SJSA1 (cell line): ENCODE measurements around the gene SHMT2. TPM values are rescaled to one million over a fixed set of nuclear protein-coding genes. Genes with fewer than 3 reads are reported as not detected.

Source experiments
- DNase-seq, 2 experiments: peaks; one replicate each; pipeline ENCODE4 v3.0.0-alpha.2; 2015 to 2020; ENCODE audit warnings: low spot score in 2 of 2, low read depth in 1 of 2
- H3K27ac ChIP-seq: fragments of 250-450 bp; sonication (Bioruptor Pico); 2 replicates; pipeline ENCODE4 v1.5.1; 2020; ENCODE audit warnings: mild to moderate bottlenecking, moderate library complexity
- H3K27me3 ChIP-seq: fragments of 250-450 bp; sonication (Bioruptor Pico); replicated peaks from 2 replicates; pipeline ENCODE4 v1.5.1; 2020; ENCODE audit warnings: mild to moderate bottlenecking, moderate library complexity
- H3K36me3 ChIP-seq: fragments of 250-450 bp; sonication (Bioruptor Pico); 2 replicates; pipeline ENCODE4 v1.5.1; 2020; ENCODE audit warnings: mild to moderate bottlenecking
- H3K4me1 ChIP-seq: fragments of 250-450 bp; sonication (Bioruptor Pico); replicated peaks from 2 replicates; pipeline ENCODE4 v1.6.1; 2021; ENCODE audit warnings: mild to moderate bottlenecking
- H3K4me3 ChIP-seq: fragments of 250-450 bp; sonication (Bioruptor Pico); 2 replicates; pipeline ENCODE4 v1.5.1; 2020; ENCODE audit warnings: mild to moderate bottlenecking
- H3K9me3 ChIP-seq: fragments of 250-450 bp; sonication (Bioruptor Pico); replicated peaks from 2 replicates; pipeline ENCODE4 v1.5.1; 2020; ENCODE audit warnings: mild to moderate bottlenecking
- total RNA-seq: library from RNA; depleted of rRNA; stranded (reverse); fragments of >200 nt; shearing (Covaris generic); gene quantifications from 2 replicates; pipeline ENCODE4 v1.2.3, GENCODE V29; 2014

Gene SHMT2
- total RNA-seq, 1 experiment from 2014 or later = 130 TPM

DNA sequence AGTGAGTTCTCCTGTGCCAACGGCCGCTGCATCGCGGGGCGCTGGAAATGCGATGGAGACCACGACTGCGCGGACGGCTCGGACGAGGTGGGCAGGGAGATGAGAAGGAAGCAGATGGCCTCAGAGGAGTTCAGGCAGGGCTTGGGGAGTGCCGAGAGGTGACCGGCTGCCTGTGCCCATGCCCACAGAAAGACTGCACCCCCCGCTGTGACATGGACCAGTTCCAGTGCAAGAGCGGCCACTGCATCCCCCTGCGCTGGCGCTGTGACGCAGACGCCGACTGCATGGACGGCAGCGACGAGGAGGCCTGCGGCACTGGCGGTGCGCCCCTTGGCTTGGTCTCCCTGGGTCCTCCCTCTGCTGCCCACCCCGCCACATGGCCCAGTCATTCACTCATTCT, 26.3 kb upstream of the SHMT2 start:
- peaks cover 78% of the 10 kb centered on the region for H3K36me3 ChIP-seq
- no peaks in the 10 kb centered on the region for H3K27me3 ChIP-seq
- H3K4me3 ChIP-seq = no peak overlapping the region
- H3K27ac ChIP-seq = no peak overlapping the region
- no peaks in the 10 kb centered on the region for H3K4me1 ChIP-seq
- no peak for DNase-seq
- no peaks in the 10 kb centered on the region for H3K9me3 ChIP-seq

DNA sequence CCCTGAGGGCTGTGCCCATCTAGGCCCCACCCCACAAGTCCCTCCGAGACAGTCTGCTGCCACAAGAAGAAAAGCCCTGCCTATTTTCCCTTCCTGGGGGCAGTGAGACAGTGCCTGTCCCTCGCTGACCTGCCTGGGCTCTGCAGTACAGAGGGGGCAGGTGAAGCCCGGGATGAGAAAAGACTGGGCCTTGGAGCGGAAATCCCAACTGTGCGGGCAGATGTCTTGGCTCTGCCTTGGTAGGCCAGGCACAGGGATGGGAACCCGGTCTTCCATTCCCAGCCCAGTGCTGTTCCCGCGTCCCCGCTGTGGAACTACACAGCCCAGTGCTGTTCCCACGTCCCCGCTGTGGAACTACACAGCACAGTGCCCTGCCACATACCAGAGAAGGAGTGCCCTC, 25.7 kb upstream of the SHMT2 start:
- Histone ChIP-seq H3K9me3 (no peaks in the 10 kb centered on the region), H3K27me3 (no peaks in the 10 kb centered on the region), H3K4me1 (no peaks in the 10 kb centered on the region), H3K4me3 (no peak overlapping the region), H3K36me3 (peaks cover 76% of the 10 kb centered on the region), H3K27ac (no peak overlapping the region)
- DNase-seq = no peak

DNA sequence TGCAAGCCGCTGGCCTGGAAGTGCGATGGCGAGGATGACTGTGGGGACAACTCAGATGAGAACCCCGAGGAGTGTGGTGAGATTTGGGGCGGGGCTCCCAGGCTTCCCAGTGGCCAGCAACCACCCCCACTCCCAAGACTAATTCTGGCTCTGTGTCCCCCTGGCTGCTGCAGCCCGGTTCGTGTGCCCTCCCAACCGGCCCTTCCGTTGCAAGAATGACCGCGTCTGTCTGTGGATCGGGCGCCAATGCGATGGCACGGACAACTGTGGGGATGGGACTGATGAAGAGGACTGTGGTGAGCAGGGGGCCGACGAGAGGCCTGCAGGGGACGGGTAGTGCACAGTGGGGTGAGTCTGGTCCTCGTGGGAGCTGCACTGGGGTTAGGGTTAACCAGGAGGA, 25.1 kb upstream of the SHMT2 start:
- no peak for DNase-seq
- H3K27ac ChIP-seq = no peak overlapping the region
- no peaks in the 10 kb centered on the region for H3K27me3 ChIP-seq
- peaks cover 76% of the 10 kb centered on the region for H3K36me3 ChIP-seq
- no peaks in the 10 kb centered on the region for H3K4me1 ChIP-seq
- no peaks in the 10 kb centered on the region for H3K9me3 ChIP-seq
- no peak overlapping the region for H3K4me3 ChIP-seq

GRCh38 chr12:57205186-57205585, 24.3 kb upstream of the SHMT2 start:
- H3K4me1 ChIP-seq = no peaks in the 10 kb centered on the region
- no peaks in the 10 kb centered on the region for H3K9me3 ChIP-seq
- no peak for DNase-seq
- H3K4me3 ChIP-seq = no peak overlapping the region
- no peaks in the 10 kb centered on the region for H3K27me3 ChIP-seq
- peaks cover 78% of the 10 kb centered on the region for H3K36me3 ChIP-seq
- H3K27ac ChIP-seq = no peak overlapping the region

GRCh38 chr12:57205931-57206330, 23.6 kb upstream of the SHMT2 start:
- peaks cover 83% of the 10 kb centered on the region for H3K36me3 ChIP-seq
- H3K27me3 ChIP-seq = no peaks in the 10 kb centered on the region
- no peak overlapping the region for H3K27ac ChIP-seq
- H3K4me1 ChIP-seq = no peaks in the 10 kb centered on the region
- H3K9me3 ChIP-seq = no peaks in the 10 kb centered on the region
- no peak for DNase-seq
- no peak overlapping the region for H3K4me3 ChIP-seq

DNA sequence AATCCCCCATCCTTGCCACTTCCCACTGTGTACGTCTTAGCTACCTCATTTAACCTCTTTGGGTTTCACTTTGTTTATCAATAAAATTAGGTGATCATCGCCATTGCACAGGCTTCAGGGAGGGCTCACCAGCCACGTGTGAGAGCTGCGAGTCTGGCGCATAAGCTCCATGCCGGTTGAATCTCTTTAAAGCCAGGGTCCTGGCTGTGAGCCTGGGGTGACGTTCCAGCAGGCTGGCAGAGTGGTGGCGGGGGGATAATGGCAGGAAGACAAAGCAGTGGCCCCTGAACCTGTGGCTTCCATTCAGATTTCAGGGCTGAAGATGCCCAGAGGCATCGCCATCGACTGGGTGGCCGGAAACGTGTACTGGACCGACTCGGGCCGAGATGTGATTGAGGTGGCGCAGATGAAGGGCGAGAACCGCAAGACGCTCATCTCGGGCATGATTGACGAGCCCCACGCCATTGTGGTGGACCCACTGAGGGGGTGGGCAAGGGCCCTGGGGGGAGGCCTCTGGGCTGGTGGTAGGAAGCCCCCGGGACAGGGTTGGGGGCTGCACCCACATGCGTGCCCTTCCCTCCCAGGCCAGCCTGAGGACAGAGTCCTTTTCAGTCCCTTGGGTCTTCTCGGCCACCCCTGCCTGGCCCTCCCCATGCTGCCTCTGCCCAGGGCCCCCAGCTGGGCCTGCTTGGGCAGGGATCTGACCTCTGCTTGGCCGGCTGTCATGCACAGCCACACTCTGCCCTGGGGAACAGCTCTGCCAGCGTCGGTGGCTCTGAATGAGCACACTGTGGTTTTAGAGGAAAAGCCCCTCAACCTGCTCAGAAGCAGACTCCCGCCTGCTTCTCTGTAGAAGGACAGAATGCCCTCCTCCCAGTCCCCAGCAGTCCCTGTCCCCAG, 21.5 kb upstream of the SHMT2 start:
- Histone ChIP-seq H3K27ac (no peak overlapping the region), H3K9me3 (no peaks in the 10 kb centered on the region), H3K36me3 (peaks cover 85% of the 10 kb centered on the region), H3K4me1 (0 out of 2 replicates have a peak, but pooled peaks cover 3% of the 10 kb centered on the region), H3K27me3 (no peaks in the 10 kb centered on the region), H3K4me3 (no peak overlapping the region)
- no peak for DNase-seq

DNA sequence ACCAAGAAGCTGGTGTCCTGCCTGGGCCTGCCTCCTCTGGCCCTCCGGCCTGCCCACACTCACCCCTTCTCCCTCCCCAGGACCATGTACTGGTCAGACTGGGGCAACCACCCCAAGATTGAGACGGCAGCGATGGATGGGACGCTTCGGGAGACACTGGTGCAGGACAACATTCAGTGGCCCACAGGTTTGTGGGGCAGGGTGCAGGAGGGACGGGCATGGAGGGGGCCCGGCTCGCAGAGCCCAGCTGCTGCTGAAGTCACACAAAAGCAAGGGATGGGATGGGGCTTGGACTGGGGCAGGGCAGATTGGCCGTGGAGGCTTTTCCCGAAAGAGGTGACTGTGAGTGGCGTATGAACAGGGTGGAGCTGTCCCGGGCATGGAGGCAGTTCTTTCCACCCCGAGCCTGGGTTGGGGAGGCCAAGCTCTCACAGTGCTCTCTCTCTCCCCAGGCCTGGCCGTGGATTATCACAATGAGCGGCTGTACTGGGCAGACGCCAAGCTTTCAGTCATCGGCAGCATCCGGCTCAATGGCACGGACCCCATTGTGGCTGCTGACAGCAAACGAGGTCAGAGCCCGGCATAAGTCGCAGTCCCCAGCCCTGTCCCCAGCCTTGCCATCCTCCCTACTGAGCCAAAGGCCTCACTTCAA, 20.8 kb upstream of the SHMT2 start:
- Histone ChIP-seq H3K27ac (no peak overlapping the region), H3K36me3 (peaks cover 81% of the 10 kb centered on the region)
- DNase-seq = no peak

DNA sequence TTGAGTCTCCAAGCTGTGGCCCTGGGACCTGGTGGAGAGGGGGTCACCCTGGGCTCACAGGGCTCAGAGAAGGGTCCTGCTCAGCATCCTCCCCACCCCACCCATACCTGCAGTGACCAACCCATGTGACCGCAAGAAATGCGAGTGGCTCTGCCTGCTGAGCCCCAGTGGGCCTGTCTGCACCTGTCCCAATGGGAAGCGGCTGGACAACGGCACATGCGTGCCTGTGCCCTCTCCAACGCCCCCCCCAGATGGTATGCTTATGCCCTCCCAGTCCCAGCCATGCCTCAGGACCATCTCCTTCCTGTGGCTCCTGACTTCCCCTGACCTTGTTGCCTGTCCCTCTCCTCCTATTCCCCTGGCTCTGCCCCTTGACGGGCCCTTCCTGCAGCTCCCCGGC, 19.6 kb upstream of the SHMT2 start:
- Histone ChIP-seq H3K27ac (no peak overlapping the region), H3K4me3 (no peak overlapping the region), H3K36me3 (peaks cover 76% of the 10 kb centered on the region), H3K4me1 (peaks cover 9% of the 10 kb centered on the region; the same call in 1 of the 2 replicates), H3K9me3 (no peaks in the 10 kb centered on the region), H3K27me3 (peaks cover 7% of the 10 kb centered on the region)
- no peak for DNase-seq

More for the DNA sequence above, 20.8 kb upstream of the SHMT2 start:
- 0 out of 2 replicates have a peak, but pooled peaks cover 6% of the 10 kb centered on the region for H3K4me1 ChIP-seq
- H3K9me3 ChIP-seq = no peaks in the 10 kb centered on the region
- H3K4me3 ChIP-seq = no peak overlapping the region
- H3K27me3 ChIP-seq = no peaks in the 10 kb centered on the region

- H3K4me3 ChIP-seq = no peak overlapping the region
- H3K36me3 ChIP-seq = peaks cover 70% of the 10 kb centered on the region
- H3K27ac ChIP-seq = no peak overlapping the region
- no peak for DNase-seq
- peaks cover 13% of the 10 kb centered on the region for H3K27me3 ChIP-seq
- H3K9me3 ChIP-seq = no peaks in the 10 kb centered on the region
- H3K4me1 ChIP-seq = peaks cover 11% of the 10 kb centered on the region; the same call in 1 of the 2 replicates
Measured at GRCh38 chr12:57210461-57210860, 19.1 kb upstream of the SHMT2 start.

DNA sequence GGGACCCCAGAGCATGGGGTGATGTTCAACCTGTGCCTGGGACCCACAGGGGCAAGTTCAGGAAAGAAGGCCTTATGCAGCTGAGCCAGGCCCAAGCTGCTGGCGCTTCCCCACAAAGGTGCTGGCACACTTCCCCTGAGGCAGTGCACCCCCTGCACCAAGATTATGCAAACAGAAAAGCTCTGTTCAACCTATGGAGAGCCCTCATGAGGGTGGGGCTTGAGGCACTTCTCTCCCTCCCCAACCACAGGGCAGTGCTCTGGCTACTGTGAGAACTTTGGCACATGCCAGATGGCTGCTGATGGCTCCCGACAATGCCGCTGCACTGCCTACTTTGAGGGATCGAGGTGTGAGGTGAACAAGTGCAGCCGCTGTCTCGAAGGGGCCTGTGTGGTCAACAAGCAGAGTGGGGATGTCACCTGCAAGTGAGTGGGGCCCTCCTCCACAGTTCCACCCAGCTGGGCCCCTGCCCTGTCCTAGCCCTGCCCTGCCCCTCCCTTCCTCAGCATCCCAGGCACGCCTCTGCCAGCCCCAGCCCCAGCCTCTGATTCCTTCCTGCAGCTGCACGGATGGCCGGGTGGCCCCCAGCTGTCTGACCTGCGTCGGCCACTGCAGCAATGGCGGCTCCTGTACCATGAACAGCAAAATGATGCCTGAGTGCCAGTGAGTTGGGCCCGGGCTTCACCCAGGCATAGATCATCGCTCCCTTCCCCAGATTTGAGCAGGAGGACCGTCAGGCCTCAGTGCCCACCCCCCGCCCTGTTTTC, 18.4 kb upstream of the SHMT2 start:
- no peak for DNase-seq
- H3K27me3 ChIP-seq = peaks cover 19% of the 10 kb centered on the region
- no peak overlapping the region for H3K27ac ChIP-seq
- H3K4me1 ChIP-seq = peaks cover 18% of the 10 kb centered on the region
- H3K36me3 ChIP-seq = peaks cover 64% of the 10 kb centered on the region
- no peaks in the 10 kb centered on the region; the same call in 1 of the 2 replicates for H3K9me3 ChIP-seq
- no peak overlapping the region for H3K4me3 ChIP-seq

DNA sequence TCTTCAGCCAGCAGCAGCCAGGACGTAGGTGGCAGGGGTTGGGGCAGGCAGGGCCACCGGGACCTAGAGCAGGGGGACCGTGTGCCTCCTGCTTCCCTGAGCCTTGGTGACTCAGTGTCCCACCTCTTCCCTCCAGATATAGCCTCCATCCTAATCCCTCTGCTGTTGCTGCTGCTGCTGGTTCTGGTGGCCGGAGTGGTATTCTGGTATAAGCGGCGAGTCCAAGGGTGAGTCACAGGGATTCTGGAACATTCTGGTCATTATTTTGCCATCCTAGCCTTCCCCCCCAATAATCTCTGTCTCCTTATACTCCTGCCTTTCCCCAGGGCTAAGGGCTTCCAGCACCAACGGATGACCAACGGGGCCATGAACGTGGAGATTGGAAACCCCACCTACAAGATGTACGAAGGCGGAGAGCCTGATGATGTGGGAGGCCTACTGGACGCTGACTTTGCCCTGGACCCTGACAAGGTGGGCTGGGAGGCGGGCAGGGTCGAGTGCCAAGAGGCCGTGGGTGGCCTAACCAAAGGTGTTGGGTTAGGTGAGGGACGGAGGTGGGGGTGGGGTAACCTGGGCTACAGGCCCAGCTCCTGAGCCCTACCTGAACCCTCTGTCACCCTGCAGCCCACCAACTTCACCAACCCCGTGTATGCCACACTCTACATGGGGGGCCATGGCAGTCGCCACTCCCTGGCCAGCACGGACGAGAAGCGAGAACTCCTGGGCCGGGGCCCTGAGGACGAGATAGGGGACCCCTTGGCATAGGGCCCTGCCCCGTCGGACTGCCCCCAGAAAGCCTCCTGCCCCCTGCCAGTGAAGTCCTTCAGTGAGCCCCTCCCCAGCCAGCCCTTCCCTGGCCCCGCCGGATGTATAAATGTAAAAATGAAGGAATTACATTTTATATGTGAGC, 17.5 kb upstream of the SHMT2 start:
- no peak for DNase-seq
- Histone ChIP-seq H3K4me3 (no peak overlapping the region), H3K9me3 (no peaks in the 10 kb centered on the region; the same call in 1 of the 2 replicates), H3K36me3 (peaks cover 56% of the 10 kb centered on the region), H3K27me3 (peaks cover 27% of the 10 kb centered on the region), H3K4me1 (peaks cover 25% of the 10 kb centered on the region), H3K27ac (no peak overlapping the region)

- Histone ChIP-seq H3K36me3 (peaks cover 54% of the 10 kb centered on the region), H3K27ac (no peak overlapping the region), H3K27me3 (peaks cover 33% of the 10 kb centered on the region), H3K4me1 (peaks cover 32% of the 10 kb centered on the region), H3K9me3 (no peaks in the 10 kb centered on the region; the same call in 1 of the 2 replicates), H3K4me3 (no peak overlapping the region)
- no peak for DNase-seq
Measured at GRCh38 chr12:57212701-57213057, 16.8 kb upstream of the SHMT2 start.
